NCI-H1105 (cell line): ENCODE measurements around the gene RIN3.
A peak's percentile ranks its signal among the peaks of the same experiment; 100 is the strongest.

Experiments
- DNase-seq: peaks from one replicate; lab custom pipeline; 2025; lab: John Stamatoyannopoulos, UW

RIN3 gene

DNA sequence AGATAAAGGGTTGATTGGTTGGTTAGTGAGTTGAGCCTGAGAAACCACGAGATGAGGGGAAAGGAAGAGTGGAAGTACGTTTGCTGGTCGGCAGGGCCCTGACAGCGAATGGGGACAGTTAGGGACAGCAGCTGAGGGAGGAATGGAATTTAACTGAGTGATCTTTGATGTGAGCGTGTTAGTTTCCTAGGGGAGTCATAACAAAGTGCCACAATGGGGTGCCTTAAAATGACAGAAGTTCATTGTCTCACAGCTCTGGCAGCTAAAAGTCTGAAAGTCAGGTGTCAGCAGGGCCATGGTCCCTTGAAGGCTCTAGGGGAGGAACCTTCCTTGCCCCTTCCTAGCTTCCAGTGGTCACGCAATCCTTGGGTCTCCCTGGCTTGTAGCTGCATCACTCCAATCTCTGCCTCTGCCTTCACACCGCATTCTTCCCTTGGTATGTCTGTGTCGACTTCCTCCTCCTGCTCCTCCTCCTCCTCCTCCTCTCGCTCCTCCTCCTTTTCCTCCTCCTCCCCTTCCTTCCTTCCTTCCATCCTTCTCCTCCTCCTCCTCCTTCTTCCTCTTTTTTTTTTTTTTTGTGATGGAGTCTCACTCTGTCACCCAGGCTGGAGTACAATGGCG, 26.0 kb upstream of the RIN3 start:
- DNase-seq, result no peak

DNA sequence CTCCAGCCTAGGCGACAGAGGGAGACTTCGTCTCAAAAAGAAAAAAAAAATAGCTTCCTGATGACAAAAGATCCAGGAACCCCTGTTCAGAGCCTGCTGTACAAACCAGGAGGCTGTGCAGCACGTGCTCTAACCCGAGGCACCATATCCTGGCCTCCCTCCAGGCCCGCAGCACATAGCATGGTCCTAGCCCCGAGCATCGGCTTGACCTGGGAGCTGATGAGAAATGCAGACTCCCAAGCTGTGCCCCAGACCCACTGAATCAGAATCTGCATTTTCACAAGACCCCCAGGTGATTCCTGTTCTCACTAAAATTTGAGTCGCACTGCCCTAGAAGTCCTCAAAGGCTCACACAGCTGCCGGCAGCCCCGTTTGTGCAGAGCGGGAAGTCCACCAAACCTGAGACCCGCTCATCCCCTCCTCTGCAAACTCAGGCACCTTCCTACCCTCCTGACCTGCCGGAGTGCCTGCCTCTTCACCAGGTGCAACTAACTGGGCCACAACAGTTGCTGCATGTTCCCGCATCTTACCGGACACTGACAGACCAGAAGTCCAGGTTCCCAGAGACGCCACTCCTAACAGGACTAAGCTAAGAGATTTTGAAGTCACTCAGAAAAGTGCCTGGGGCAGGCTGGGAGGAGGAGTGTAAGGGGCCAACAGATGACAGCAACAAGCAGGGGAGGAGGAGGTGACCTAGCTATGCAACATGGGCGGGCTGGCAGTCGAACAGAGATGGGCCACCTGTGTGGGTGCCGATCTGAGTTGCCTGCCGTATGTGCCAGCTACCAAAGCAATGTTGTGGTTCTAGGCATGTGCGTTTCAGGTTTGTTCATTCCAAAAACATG, 24.0 kb upstream of the RIN3 start:
- DNase-seq, result no peak

DNA sequence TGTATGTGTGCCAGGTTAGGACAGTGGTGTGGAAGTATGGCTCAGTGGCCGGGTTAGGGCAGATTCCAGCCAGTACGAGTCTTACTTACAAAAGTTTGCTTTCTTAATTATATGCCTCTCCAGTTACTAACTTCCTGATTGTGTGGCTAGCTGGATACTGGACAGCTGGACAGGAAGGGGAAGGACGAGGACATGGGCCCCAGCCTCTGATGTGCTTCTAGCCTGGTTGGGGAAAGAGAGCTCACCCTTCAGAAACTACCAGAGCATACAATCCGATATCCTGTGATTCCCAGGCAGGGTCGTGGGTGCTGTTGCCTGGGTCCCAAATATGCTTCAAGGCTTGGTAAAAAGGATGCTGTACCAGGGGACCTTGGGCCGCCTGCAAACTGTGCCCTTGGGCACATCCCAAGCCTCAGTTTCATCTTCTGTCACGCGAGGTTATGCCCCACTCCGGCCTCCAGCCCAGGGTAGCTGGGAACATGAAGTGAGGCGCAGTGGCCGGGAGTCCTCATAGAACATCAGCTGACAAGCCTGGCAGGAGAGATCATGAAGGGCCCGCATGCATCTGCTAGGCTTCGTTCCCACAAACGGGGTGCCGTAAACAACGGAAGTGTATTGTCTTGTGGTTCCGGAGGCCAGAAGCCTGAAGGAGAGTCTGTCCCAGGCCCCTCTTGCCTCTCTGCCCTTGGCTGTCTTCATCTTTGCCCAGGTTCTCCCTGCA, 23.2 kb upstream of the RIN3 start:
- DNase-seq, result no peak

DNA sequence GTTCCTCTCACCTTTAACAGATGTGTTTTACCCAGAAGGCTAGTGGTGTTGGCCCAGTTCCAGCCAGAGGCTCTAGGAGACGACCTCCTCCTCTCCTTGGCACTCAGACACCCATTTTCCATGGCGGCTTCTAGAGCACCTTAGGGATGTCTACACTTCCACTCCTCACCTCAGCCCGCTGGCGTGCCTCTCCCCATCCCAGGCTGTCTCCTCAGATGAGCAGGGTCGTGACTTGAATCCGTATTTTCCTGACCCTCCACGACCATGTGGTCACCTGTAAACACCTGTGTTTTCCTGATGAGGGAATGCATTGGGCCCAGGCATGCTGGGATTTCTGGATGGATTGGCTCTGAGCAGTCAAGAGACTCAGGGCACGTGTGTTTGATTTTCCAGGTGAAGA, 21.8 kb upstream of the RIN3 start:
- DNase-seq, result no peak

DNA sequence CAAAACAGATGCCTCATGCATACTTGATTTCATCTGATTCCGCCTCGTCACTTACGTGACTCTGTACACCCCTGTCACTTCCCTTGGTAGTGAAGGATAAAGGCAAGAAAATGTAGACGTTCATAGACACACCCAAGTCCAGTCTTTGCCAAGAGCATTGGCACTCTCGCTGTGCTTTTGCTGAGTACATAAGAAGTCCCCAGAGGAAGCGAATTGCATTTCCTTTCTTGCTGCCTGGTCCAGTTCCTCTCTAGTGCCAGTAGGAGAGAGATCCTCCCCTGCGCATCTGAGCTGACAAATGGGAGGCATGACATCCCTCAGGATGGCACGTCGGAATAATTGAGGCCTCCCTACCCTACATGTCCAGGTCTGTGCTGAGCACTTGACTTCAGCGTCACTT, 21.3 kb upstream of the RIN3 start:
- no peak for DNase-seq

DNA sequence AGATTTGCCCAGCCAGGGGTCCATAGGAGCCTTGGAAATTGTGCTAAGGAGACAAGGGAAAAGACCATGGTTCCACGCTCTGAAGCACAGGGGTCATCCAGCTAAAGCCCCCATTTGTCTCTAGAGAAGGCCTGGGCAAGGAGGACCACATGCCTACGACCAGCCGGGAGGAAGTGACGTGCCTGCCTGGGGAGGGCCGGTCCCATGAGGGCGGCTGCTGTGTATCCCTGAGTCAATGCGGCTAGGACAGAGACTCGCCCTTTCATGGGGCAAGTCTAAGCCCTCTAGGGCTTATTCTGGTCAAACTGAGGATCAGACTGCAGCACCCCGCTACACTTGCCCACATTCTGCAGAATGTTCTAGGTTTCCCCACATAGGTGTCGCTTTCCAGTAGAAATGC, 20.6 kb upstream of the RIN3 start:
- no peak for DNase-seq

DNA sequence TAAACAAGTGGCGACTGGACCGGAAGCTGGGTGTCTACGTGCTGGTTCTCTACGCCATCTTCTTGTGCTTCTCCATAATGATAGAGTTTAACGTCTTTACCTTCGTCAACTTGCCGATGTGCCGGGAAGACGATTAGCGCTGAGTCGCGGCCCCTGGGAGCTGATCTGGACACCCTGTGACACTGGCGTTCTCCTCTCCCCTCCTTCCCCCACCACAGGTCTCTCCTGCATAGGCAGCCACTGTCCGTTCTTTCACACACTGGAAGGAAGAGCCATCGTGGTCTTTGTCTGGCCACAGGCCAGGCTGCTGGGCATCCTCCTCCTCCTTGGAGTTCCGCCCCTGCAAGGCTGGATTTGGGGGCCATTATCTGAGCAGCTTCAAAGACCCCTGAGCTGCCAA, 20.1 kb upstream of the RIN3 start:
- no peak for DNase-seq

DNA sequence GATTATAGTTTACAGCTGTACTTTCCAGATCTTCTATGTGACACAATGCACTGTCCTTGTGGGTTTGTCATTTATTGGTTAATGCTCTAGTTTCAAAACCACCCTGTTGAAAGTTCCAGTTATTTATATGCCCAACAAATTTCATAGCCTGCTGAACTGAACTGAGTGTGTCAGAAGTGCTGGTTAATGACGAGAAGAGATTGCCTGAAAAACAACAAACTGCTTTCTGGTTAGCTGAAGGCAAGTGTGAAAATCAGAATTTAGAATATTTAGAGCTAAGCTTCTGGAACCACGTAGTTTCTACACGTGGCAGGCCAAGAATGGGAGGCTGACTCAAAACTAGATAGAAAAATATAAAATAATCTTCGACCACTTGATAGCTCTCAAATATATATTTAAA, 19.1 kb upstream of the RIN3 start:
- DNase-seq, result no peak

DNA sequence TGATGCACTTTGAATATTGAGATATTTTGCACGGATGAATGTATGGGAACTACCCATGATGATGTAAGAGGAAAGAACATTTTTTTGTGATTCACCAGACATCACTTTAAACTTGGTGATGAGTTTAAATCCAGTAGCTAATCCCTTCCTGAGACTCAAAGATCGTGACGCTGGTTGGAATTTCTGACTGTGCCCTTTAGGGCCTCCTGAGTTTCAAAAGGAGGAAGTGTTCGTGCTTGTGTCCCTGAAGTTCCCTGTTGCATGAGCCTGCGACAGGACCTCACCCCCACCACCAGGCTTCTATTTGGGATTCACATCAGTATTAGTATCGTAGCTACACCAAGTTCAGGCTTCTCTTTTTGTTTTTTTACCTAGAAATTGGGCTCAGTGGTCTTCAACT, 18.6 kb upstream of the RIN3 start:
- DNase-seq, result no peak

DNA sequence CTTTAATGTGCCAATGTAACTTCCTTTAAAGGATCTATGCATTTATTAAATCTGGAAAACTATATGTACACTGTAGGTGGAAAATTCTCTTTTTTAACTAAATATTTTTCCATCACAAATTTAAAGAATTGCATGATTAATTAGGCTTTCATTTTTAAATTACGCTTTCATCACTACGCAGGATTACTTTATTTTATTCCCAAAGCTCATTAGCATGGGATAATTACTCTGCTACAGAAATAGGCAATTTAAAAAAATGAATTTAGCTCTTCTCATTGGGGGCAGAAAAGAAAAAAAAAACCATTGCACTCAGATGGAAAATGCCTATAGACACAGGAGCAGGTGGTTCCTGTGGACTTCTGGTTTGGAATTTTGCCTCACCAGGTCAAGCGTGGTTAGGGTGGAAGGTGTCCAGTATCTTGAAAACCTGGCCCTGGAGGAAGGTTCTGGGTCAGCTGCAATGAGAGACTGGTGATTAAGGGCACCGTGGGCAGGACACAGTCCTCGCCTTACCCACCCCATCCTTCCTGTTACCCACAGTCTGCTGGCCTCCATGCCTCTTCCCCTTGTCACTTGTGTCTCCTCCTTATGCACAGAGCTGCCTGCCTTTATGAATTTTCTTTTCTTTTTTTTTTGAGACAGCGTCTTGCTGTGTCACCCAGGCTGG, 17.3 kb upstream of the RIN3 start:
- DNase-seq, result no peak

DNA sequence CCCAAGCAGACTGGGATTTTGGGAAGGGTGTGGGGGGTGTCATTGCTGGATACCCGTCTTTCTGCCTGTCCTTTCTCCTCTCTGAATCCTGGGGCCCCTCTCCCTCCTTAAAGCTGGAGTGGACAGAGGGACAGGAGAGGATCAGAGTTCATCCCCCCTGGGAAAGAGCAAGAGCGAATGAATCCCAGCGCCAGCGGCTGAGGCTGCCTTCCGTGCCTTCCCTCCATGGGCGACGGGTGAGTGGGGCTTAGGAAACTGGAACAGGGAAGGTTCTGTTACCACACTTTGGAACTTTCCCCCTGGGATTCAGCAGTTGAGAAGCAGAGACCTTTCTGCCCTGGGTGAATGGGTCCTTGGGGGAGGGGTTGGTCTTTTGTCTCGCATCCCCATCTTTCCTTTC, 16.2 kb upstream of the RIN3 start:
- no peak for DNase-seq

DNA sequence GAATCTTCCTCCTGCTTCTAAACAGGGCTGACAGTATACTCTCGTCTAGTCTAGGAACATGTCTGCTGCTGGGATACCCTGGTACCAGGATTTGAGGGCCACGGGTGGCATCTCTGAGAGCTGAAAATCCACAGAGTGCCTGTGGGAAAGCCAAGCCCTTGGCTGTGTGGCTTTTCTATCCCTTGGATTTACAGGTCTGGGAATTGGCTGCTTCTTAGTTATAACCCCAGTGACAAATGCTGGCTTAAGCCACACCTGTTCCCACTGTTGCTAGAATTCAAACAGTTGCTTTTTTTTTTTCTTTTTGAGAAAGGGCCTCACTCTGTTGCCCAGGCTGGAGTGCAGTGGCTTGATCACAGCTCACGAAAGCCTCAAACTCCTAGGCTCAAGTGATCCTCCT, 14.3 kb upstream of the RIN3 start:
- no peak for DNase-seq

DNA sequence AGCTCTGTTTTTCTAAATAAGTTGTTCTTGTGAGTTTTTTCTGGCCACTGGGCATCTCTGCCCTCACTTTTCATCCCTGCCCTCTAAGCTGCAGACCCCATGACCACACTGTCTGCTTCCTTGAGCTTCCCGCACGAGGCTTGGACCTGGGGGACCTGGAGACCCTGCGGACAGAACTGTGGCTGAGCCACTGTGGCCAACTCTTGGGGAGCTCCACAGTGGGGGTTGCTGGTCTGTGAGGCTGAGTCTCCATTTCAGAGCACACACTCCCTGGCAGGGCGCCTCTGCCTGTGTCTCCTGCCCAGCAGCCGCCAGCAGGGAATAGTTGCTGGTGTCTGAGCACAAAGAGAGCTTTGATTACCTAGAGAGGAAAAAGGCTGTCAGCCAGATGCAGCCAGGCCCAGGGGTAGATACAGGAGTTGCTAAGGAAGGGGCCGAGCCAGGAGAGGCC, 13.1 kb upstream of the RIN3 start:
- DNase-seq, result no peak

DNA sequence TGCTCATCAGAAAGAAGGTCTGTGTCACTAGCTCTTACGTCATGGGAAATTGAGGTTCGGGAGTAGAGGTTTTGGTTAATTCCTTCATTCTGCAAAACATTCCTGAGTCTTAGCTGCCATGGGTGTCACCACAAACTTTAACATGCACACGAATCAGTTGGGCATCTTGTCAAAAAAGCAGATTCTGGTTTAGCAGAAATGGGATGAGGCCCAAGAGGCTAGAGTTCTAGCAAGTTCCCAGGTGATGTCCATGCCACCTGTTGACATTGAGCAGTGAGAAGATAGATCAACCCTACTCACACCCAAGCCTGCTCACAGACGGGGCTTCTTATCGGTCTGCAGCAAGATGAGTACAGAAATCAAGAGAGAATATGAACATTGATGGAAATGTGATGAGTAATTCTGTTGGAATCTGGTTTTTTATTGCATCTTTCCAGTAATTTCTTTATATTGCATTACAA, 11.7 kb upstream of the RIN3 start:
- DNase-seq, result no peak

DNA sequence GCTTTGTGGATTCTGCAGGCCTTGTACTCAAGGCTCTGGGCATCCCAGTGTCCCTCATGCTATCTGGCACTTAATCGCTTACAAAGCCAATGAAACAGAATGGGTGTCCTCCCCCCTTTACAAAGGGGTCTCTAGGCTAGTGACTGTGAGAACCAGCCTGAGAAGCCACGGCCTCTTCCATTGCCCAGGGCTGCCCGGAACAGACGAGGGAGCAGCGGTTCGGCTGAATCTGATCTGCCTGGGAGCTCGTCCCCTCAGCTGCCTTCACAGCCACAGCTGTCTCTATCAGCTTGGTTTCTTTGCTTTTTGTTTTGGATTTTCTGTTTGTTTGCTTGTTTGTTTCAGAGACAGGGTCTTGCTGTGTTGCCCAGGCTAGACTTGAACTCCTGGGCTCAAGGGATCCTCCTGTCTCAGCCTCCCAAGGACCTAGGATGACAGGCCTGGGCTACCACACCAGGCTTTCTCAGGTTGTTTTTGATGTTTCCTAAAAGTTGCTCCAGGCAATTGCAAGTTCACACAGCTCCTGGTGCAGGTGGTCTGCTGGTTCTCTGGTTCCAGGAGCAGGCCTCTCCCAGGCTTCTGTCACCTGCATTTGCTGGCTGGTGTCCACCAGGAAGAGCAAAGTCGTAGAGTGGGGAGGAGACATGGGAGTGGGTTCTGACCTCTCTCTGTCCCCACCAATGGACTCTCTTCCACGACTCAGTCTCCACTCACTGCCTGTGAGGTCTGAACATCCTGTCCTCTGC, 10.9 kb upstream of the RIN3 start:
- no peak for DNase-seq

DNA sequence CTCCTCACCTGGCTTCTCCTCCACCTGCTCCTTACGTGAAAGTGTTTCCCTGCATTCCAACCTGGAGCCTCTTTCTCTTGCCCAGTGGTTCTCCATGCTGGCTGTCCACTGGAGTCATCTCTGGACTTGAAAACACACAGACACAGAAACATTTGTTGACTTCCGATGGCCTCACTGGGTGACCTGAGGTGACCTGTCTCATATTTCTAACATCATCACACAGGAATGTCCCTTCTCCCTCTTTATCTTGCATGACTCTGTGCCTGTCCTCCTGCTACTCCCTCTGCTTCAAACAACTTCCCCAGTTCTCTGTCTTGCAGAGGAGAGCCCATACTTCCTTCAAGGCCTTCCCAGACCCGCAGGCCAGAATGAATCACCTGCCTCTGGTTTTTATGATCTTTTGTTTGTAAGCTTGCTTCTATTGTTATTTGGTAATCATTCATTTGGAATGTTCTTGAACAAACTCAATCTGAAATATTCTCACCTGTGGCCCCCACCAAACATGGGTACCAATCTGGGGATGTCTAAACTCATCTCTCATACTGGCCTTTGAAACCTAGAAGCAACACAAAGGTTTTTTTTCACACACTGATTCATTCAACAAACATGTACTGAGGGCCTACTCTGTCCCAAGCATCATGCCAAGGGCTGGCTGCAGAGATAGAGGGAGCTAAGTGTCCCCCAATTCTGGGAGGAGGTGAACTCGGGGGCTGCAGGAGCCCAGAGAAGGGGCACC, 9.7 kb upstream of the RIN3 start:
- DNase-seq, result no peak

DNA sequence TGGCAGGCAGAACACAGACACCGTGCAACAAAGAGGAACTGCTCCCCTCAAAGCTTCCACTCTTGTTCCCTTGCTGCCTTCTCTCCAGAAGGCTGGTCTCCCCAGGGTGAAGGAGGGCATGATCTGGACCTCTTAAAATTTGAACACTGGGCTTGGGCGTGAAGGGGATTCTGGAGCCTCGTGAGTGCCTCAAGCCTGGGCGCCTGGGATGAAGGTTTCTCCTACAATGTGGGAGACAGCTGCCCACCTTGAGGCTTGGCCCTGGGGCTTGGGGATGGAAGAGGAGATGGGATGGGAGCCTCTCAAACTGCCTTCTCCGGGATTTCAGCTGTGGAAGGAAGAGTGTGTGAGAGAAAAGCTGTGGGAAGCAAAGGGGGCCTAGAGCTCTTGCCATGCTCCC, 7.8 kb upstream of the RIN3 start:
- no peak for DNase-seq

DNA sequence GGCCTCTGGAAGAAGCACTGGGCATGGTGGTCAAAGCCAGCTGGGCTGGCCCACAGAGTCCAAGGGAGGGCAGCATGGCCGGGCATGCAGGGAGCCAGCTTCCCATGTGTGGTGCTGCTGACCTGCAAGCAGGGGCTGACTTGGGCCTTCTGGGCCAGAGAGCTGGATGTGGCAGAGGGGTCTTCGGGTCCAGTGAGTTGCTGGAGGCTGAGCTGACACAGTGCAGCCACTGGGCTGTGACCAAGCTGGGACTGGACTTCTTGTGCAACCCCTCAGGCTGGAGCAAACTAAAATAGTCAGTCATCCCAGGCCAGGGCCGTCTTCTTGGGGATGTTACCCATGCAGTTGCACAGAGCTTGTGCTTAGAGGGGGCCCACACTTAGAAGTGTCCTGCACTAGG, 7.3 kb upstream of the RIN3 start:
- no peak for DNase-seq

DNA sequence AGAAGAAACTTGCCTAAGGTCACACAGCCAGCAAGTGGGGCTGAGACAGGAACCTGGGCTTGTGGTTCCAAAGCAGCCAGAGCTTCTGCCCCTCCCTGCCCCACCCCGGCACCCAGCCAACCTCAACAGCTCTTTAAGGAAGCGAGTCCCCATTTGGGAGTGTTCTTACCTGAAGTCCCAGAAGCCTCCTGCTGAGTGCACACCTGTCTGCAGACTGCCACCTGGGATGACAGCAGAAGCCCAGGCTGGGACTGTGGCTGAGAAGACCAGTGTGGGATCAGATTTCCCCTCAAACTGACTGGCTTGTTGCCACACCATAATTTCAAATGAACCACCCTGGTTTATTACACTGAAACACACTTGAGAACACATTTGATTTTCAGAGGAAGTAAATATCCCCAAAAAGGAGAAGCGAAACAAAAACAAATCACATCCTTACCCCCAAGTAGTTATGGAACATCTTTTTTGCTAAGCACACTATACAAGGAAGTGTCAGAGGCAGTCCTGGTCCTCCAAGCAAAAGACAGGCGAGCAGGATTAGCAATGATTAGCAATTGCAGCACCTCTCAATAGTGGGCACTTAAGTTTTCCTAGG, 6.3 kb upstream of the RIN3 start:
- peak; percentile 95 for DNase-seq

DNA sequence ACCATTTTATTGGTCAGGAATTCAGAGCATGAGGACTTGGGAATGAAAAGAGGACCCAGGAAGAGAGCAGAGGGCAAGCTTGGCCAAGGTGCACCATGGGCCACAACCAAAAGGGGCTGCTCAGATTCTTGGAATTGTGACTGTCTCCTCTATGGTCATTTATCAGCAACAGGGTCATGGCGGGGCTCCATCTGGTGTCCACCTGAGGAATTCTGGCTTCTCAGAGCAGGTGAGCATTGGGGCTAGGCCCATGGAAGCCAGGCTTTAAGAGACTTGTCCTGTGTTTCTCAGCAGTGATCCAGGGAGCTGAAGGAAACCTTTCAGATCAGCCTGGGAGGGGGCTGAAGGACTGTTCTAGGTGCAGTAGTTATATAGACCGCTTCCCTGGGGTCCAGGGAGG, 2.6 kb upstream of the RIN3 start:
- no peak for DNase-seq
